ENCODE results near the gene SH3D21.

DNA sequence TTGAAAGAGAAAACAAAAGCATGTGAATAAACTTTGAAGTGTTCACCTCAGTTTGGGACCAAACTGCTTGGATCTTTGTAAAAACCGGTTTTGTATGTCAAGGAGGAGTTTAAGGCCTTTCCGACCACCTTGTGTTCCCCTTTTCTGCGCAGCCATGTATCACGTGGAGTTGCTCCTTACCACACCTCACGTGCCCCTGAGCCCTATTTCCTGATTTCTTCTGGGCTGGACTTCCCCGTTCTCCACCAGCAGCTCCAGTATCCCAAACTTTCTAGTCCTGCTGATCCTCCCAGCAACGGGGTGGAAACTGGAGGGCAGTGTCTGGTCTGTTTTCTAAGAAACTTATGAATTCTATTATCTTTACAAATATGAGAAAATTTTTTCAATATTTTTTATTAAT is 1.6 kb upstream of the SH3D21 start:
- TF ChIP-seq, protein P1, sequence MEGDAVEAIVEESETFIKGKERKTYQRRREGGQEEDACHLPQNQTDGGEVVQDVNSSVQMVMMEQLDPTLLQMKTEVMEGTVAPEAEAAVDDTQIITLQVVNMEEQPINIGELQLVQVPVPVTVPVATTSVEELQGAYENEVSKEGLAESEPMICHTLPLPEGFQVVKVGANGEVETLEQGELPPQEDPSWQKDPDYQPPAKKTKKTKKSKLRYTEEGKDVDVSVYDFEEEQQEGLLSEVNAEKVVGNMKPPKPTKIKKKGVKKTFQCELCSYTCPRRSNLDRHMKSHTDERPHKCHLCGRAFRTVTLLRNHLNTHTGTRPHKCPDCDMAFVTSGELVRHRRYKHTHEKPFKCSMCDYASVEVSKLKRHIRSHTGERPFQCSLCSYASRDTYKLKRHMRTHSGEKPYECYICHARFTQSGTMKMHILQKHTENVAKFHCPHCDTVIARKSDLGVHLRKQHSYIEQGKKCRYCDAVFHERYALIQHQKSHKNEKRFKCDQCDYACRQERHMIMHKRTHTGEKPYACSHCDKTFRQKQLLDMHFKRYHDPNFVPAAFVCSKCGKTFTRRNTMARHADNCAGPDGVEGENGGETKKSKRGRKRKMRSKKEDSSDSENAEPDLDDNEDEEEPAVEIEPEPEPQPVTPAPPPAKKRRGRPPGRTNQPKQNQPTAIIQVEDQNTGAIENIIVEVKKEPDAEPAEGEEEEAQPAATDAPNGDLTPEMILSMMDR (IDR thresholded peaks at IDR 0.05), result no peak
- TF ChIP-seq POLR2AphosphoS5 (IDR thresholded peaks at IDR 0.05) (no peak), EP300 (IDR thresholded peaks at IDR 0.05) (no peak), POLR2A (IDR thresholded peaks at IDR 0.05) (no peak)

Measured in sigmoid colon (tissue), 4 donors.